Mucosa of rectum (tissue), 2 donors: Measurements from ENCODE around the gene TMEM31.

ENCODE experiments used
- H3K27ac ChIP-seq, 2 donors: one replicate each; pipeline ENCODE4 v1.7.0; 2013; ENCODE audit warnings: inconsistent platforms in 2 of 2, low read depth in 2 of 2, low read length in 2 of 2
- H3K27me3 ChIP-seq, 2 donors: one replicate each; pipeline ENCODE4 v1.7.0; 2013; ENCODE audit warnings: low read length in 2 of 2; ENCODE audit not compliant: control insufficient read depth in 2 of 2, insufficient read depth in 2 of 2
- H3K36me3 ChIP-seq, 2 donors: one replicate each; pipeline ENCODE4 v1.7.0; 2013; ENCODE audit warnings: low read length in 2 of 2; ENCODE audit not compliant: control insufficient read depth in 2 of 2, insufficient read depth in 2 of 2
- H3K4me1 ChIP-seq, 2 donors: one replicate each; pipeline ENCODE4 v1.7.0; 2013; ENCODE audit warnings: low read length in 2 of 2, mild to moderate bottlenecking in 1 of 2; ENCODE audit not compliant: control insufficient read depth in 2 of 2, insufficient read depth in 2 of 2
- H3K4me3 ChIP-seq, 2 donors: one replicate each; pipeline ENCODE4 v1.7.0; 2013; ENCODE audit warnings: low read length in 2 of 2
- H3K9ac ChIP-seq, 2 donors: one replicate each; pipeline ENCODE4 v1.7.0; 2013; ENCODE audit warnings: low read length in 2 of 2, low read depth in 1 of 2, mild to moderate bottlenecking in 1 of 2
- H3K9me3 ChIP-seq, 2 donors: one replicate each; pipeline ENCODE4 v1.7.0; 2013; ENCODE audit warnings: low read length in 2 of 2; ENCODE audit not compliant: control insufficient read depth in 2 of 2
- donor health status: healthy.
- donor health status: Normal muscosa, but diverticular disease.

Gene TMEM31

DNA sequence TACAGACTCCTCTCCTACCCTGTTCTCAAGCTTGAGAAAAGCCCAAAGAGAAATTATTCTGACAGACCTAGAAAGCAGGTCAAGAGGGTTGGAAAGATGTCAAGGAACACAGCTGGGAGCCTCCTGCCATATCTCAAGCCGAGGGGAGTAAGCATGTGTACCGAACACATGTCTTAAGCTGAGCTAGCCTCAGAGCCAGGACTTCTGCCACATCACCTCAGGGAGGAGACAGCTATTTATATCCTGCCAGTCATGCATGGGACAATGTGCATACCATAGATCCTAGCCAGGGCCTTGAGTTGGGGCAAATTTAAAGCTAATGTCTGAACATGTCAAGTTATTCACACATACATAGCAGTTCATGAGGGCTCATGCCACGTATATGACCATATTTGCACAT is 11.8 kb downstream of the TMEM31 start:
- peaks cover 0 to 3% of the 10 kb centered on the region in 2 donors for H3K27me3 ChIP-seq
- H3K27ac ChIP-seq: no peak overlapping the region
- H3K4me1 ChIP-seq: no peaks in the 10 kb centered on the region
- no peaks in the 10 kb centered on the region for H3K9me3 ChIP-seq
- H3K36me3 ChIP-seq: no peaks in the 10 kb centered on the region
- no peak overlapping the region for H3K9ac ChIP-seq
- H3K4me3 ChIP-seq: no peak overlapping the region

GRCh38 chrX:103726477-103726876 is 15.8 kb downstream of the TMEM31 start:
- Histone ChIP-seq H3K27me3 (peaks cover 0 to 3% of the 10 kb centered on the region in 2 donors), H3K4me1 (no peaks in the 10 kb centered on the region), H3K36me3 (no peaks in the 10 kb centered on the region), H3K27ac (no peak overlapping the region), H3K9me3 (no peaks in the 10 kb centered on the region), H3K4me3 (no peak overlapping the region), H3K9ac (no peak overlapping the region)

GRCh38 chrX:103727115-103727514 is 16.4 kb downstream of the TMEM31 start:
- H3K27me3 ChIP-seq: peaks cover 0 to 3% of the 10 kb centered on the region in 2 donors

GRCh38 chrX:103729015-103729414 is 18.3 kb downstream of the TMEM31 start:
- H3K9ac ChIP-seq: no peak overlapping the region
- no peak overlapping the region for H3K4me3 ChIP-seq
- no peaks in the 10 kb centered on the region for H3K36me3 ChIP-seq
- H3K27me3 ChIP-seq: peaks cover 1 to 3% of the 10 kb centered on the region in 2 donors
- H3K4me1 ChIP-seq: no peaks in the 10 kb centered on the region
- no peak overlapping the region for H3K27ac ChIP-seq
- no peaks in the 10 kb centered on the region for H3K9me3 ChIP-seq

More at GRCh38 chrX:103727115-103727514, 16.4 kb downstream of the TMEM31 start:
- no peak overlapping the region for H3K9ac ChIP-seq
- H3K36me3 ChIP-seq: no peaks in the 10 kb centered on the region
- H3K27ac ChIP-seq: no peak overlapping the region
- H3K4me1 ChIP-seq: no peaks in the 10 kb centered on the region
- H3K4me3 ChIP-seq: no peak overlapping the region
- no peaks in the 10 kb centered on the region for H3K9me3 ChIP-seq

GRCh38 chrX:103730147-103730795 is 19.6 kb downstream of the TMEM31 start:
- no peaks in the 10 kb centered on the region for H3K9me3 ChIP-seq
- H3K4me1 ChIP-seq: no peaks in the 10 kb centered on the region
- no peaks in the 10 kb centered on the region for H3K36me3 ChIP-seq
- no peak overlapping the region for H3K9ac ChIP-seq
- H3K27me3 ChIP-seq: peaks cover 0 to 6% of the 10 kb centered on the region in 2 donors
- no peak overlapping the region for H3K27ac ChIP-seq
- H3K4me3 ChIP-seq: no peak overlapping the region

DNA sequence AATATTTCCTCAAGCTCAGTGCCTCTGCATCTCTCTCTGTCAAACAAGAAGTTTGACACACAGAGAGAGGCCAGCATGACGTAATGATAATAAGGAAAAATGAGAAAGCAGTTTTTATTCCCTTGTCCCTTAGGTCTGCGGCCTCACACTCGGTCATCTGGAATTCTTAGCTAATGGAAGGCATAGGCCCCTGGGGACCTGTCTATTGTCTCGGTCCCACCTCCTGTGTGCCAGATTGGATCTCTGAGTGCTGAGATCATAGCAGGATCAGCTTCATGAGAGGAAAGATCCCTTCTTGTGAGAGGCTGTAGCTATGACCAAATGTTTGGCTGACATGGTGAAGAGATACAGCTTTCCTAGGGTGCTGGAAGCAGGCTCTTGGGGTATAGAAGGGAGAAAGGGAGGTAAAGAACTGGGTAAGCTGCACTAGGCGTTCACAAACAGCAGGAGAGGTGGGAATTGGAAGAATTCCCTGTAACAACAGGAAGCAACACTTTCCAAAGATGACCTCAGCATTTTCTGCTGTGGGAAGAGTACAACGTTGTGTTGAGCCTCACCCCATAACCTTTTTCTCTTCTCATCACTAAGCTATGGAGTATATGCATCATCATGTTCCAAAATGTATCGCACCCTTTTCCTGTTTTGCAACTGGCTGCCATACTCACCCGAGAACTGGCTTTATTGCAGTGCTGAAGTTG is 20.2 kb downstream of the TMEM31 start:
- no peak overlapping the region for H3K27ac ChIP-seq

GRCh38 chrX:103733017-103733416 is 22.3 kb downstream of the TMEM31 start:
- Histone ChIP-seq H3K9me3 (no peaks in the 10 kb centered on the region), H3K36me3 (no peaks in the 10 kb centered on the region), H3K4me1 (no peaks in the 10 kb centered on the region), H3K27ac (no peak overlapping the region), H3K9ac (no peak overlapping the region), H3K27me3 (peaks cover 0 to 6% of the 10 kb centered on the region in 2 donors), H3K4me3 (no peak overlapping the region)

More for the DNA sequence above, 20.2 kb downstream of the TMEM31 start:
- Histone ChIP-seq H3K36me3 (no peaks in the 10 kb centered on the region), H3K4me1 (no peaks in the 10 kb centered on the region), H3K9me3 (no peaks in the 10 kb centered on the region), H3K4me3 (no peak overlapping the region), H3K9ac (no peak overlapping the region), H3K27me3 (peaks cover 0 to 6% of the 10 kb centered on the region in 2 donors)

GRCh38 chrX:103734125-103734760 is 23.5 kb downstream of the TMEM31 start:
- Histone ChIP-seq H3K4me3 (no peak overlapping the region), H3K27ac (no peak overlapping the region), H3K9me3 (no peaks in the 10 kb centered on the region), H3K4me1 (no peaks in the 10 kb centered on the region), H3K36me3 (no peaks in the 10 kb centered on the region), H3K27me3 (peaks cover 0 to 8% of the 10 kb centered on the region in 2 donors), H3K9ac (no peak overlapping the region)

DNA sequence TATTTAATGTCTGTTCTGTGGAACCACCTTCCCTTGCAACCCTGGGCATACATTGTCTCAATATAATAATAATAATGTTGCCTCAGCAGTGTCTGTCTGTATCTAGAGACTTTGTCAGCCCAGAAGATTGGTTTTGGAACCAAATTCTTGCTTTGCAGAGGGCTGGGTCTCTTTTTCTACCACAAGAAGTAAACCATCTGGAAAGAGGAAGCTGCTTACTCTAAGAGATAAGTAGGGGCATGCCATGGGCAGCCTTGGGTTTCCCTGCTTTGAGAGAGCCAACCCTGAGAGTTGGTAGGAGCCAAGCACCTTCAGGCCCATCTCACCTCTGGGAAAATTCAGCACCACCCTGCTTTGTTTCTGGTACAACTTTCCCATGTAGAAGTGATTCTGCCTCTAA is 27.0 kb downstream of the TMEM31 start:
- H3K4me1 ChIP-seq: no peaks in the 10 kb centered on the region
- H3K27me3 ChIP-seq: peaks cover 0 to 8% of the 10 kb centered on the region in 2 donors
- H3K9ac ChIP-seq: no peak overlapping the region
- H3K36me3 ChIP-seq: no peaks in the 10 kb centered on the region
- no peaks in the 10 kb centered on the region for H3K9me3 ChIP-seq
- no peak overlapping the region for H3K4me3 ChIP-seq
- no peak overlapping the region for H3K27ac ChIP-seq

DNA sequence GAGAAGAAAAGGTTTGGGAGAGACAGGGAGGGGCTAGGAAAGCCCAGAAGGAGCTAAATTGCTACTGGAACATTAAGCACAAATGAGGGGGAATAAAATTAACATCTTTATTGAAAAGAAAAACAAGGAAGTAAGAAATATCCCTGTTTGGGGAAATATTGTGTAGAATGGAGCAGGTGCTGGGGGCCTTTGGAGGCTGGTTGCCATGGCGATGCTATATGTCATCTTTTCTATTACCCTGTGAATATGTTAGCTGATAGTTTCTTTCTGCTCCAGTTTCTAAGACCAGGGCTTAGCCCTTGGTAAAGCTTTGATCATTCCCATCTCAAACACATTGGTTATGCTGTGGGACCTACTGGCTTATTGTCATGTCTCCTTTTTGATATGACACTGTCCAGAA is 28.7 kb downstream of the TMEM31 start:
- H3K4me3 ChIP-seq: no peak overlapping the region
- H3K27ac ChIP-seq: no peak overlapping the region
- H3K36me3 ChIP-seq: no peaks in the 10 kb centered on the region
- H3K9ac ChIP-seq: no peak overlapping the region
- no peaks in the 10 kb centered on the region for H3K9me3 ChIP-seq
- no peaks in the 10 kb centered on the region for H3K4me1 ChIP-seq
- peaks cover 0 to 2% of the 10 kb centered on the region in 2 donors for H3K27me3 ChIP-seq
